Measurements from ENCODE around the gene SPHK1. TPM values are rescaled to one million over a fixed set of nuclear protein-coding genes. Genes with fewer than 3 reads are reported as not detected.

SPHK1 gene
- total RNA-seq, 1 donor from 2014 or later, result 26.5 TPM

- no peak for DNase-seq (ENCODE audit: low spot score)
Observed at GRCh38 chr17:76360461-76360860, 23.9 kb upstream of the SPHK1 start.

GRCh38 chr17:76363107-76363842 lies 21.1 kb upstream of the SPHK1 start:
- DNase-seq (ENCODE audit: low spot score), result no peak

- no peak for DNase-seq (ENCODE audit: low spot score)
Observed at GRCh38 chr17:76365256-76365903, 19.0 kb upstream of the SPHK1 start.

GRCh38 chr17:76366247-76366646 lies 18.2 kb upstream of the SPHK1 start:
- no peak for DNase-seq (ENCODE audit: low spot score)

- DNase-seq (ENCODE audit: low spot score), result no peak
Observed at GRCh38 chr17:76367642-76368041, 16.8 kb upstream of the SPHK1 start.

- no peak for DNase-seq (ENCODE audit: low spot score)
Observed at GRCh38 chr17:76368545-76368944, 15.9 kb upstream of the SPHK1 start.

- no peak for DNase-seq (ENCODE audit: low spot score)
Observed at GRCh38 chr17:76369379-76369778, 15.0 kb upstream of the SPHK1 start.

GRCh38 chr17:76369804-76370203 lies 14.6 kb upstream of the SPHK1 start:
- DNase-seq (ENCODE audit: low spot score), result no peak

GRCh38 chr17:76370261-76370993 lies 14.0 kb upstream of the SPHK1 start:
- no peak for DNase-seq (ENCODE audit: low spot score)

GRCh38 chr17:76371656-76372628 lies 12.5 kb upstream of the SPHK1 start:
- DNase-seq (ENCODE audit: low spot score), result no peak

GRCh38 chr17:76376318-76377133 lies 7.9 kb upstream of the SPHK1 start:
- no peak for DNase-seq (ENCODE audit: low spot score)

GRCh38 chr17:76378548-76379274 lies 5.7 kb upstream of the SPHK1 start:
- DNase-seq (ENCODE audit: low spot score), result no peak

GRCh38 chr17:76379275-76379641 lies 5.2 kb upstream of the SPHK1 start:
- no peak for DNase-seq (ENCODE audit: low spot score)

GRCh38 chr17:76379646-76380376 lies 4.6 kb upstream of the SPHK1 start:
- DNase-seq (ENCODE audit: low spot score), result no peak

GRCh38 chr17:76381633-76382350 lies 2.6 kb upstream of the SPHK1 start:
- DNase-seq (ENCODE audit: low spot score), result no peak

GRCh38 chr17:76382351-76382802 lies 2.0 kb upstream of the SPHK1 start:
- DNase-seq (ENCODE audit: low spot score), result no peak

GRCh38 chr17:76382803-76383545 lies 1.4 kb upstream of the SPHK1 start:
- no peak for DNase-seq (ENCODE audit: low spot score)
